ENCODE data around the gene MICAL3. TPM values are rescaled to one million over a fixed set of nuclear protein-coding genes. Genes with fewer than 3 reads are reported as not detected.
"Not testable (repeated sequence)": the region's sequence is repeated elsewhere in the genome, so short reads cannot be mapped to it uniquely, and the experiment has no call there.

The MICAL3 gene
- total RNA-seq, 4 donors from 2014 or later: 84.2 to 290 (median 151) TPM

GRCh38 chr22:18064636-18065035 lies 40.3 kb upstream of the MICAL3 start:
- 93 to 94% methylated on average over 4 to 7 of the region's 7 CpGs for WGBS, 2 donors (ENCODE audit: low coverage in 1 of 2)
- no peak for DNase-seq
- H3K4me1 ChIP-seq: peaks cover 7 to 62% (median 27%) of the 10 kb centered on the region in 4 donors
- no peaks in the 10 kb centered on the region for H3K36me3 ChIP-seq
- TF ChIP-seq EP300 (IDR thresholded peaks at IDR 0.05; ENCODE audit: low read depth) (no peak), CTCF (IDR thresholded peaks at IDR 0.05) (no peak), POLR2AphosphoS5 (IDR thresholded peaks at IDR 0.05) (no peak), POLR2A (IDR thresholded peaks at IDR 0.05) (no peak)
- intact Hi-C loops (cut with DNase I; ENCODE audit: low total_unique reads): no loop called here
- H3K9me3 ChIP-seq: no peaks in the 10 kb centered on the region
- H3K27me3 ChIP-seq: no peaks in the 10 kb centered on the region
- H3K27ac ChIP-seq: no peak overlapping the region
- H3K4me3 ChIP-seq: no peak overlapping the region
- in situ Hi-C loops (cut with MboI; ENCODE audit: low pct_ligation_motif_present in 1 of 4, low pct_unique_long_range_greater_than_20kb in 1 of 4, low sequenced_read_pairs in 3 of 4): no loop called here

GRCh38 chr22:18063715-18064114 lies 39.4 kb upstream of the MICAL3 start:
- H3K27ac ChIP-seq; H3K36me3 ChIP-seq; H3K4me3 ChIP-seq; DNase-seq; intact Hi-C loops (cut with DNase I; ENCODE audit: low total_unique reads); H3K27me3 ChIP-seq; in situ Hi-C loops (cut with MboI; ENCODE audit: low pct_ligation_motif_present in 1 of 4, low pct_unique_long_range_greater_than_20kb in 1 of 4, low sequenced_read_pairs in 3 of 4); H3K9me3 ChIP-seq: not testable (repeated sequence)
- WGBS, 2 donors (ENCODE audit: low coverage in 1 of 2): 86 to 87% methylated on average over 6 of the region's 6 CpGs
- peaks cover 7 to 54% (median 24%) of the 10 kb centered on the region in 4 donors for H3K4me1 ChIP-seq

GRCh38 chr22:18063306-18063705 lies 38.9 kb upstream of the MICAL3 start:
- intact Hi-C loops (cut with DNase I; ENCODE audit: low total_unique reads): no loop called here
- 77% methylated on average over 7 of the region's 7 CpGs; no CpG with 5 or more reads in 1 of the 2 donors for WGBS, 2 donors (ENCODE audit: low coverage in 1 of 2)

DNA sequence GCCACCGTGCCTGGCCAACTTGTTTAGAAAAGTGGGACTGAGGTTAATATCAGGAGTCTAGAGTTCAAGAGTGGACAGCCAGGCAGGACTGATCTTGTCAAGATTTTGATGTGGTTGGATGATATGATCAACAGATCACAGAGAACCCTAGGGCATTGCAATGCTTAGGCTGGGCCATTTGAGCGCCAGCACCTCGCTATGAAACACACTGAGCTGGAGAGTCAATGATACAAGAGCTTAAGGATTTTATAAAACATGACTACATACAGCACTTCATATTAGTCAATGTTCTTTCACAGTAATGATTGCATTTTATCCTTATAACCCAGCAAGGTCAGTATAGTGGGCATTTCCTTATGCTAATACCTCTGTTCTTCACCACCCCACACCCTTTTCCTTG lies 38.1 kb upstream of the MICAL3 start:
- H3K4me3 ChIP-seq: no peak overlapping the region
- intact Hi-C loops (cut with DNase I; ENCODE audit: low total_unique reads) (no loop called here), in situ Hi-C loops (cut with MboI; ENCODE audit: low pct_ligation_motif_present in 1 of 4, low pct_unique_long_range_greater_than_20kb in 1 of 4, low sequenced_read_pairs in 3 of 4) (no loop called here)
- H3K27me3 ChIP-seq: no peaks in the 10 kb centered on the region
- TF ChIP-seq EP300 (IDR thresholded peaks at IDR 0.05; ENCODE audit: low read depth): no peak
- no peak for TF ChIP-seq POLR2A (IDR thresholded peaks at IDR 0.05)
- no peak for TF ChIP-seq POLR2AphosphoS5 (IDR thresholded peaks at IDR 0.05)
- no peak for TF ChIP-seq CTCF (IDR thresholded peaks at IDR 0.05)
- no peaks in the 10 kb centered on the region for H3K36me3 ChIP-seq
- peak overlapping the region in 2 of 4 donors; percentile 58 to 75 for H3K27ac ChIP-seq
- H3K9me3 ChIP-seq: no peaks in the 10 kb centered on the region
- WGBS, 2 donors (ENCODE audit: low coverage in 1 of 2): 83% methylated on average over 3 of the region's 3 CpGs; no CpG with 5 or more reads in 1 of the 2 donors
- DNase-seq: no peak
- peaks cover 15 to 52% (median 25%) of the 10 kb centered on the region in 4 donors for H3K4me1 ChIP-seq

More at GRCh38 chr22:18063306-18063705, 38.9 kb upstream of the MICAL3 start:
- peak overlapping the region in 1 of 4 donors; percentile 58 for H3K27ac ChIP-seq
- no peaks in the 10 kb centered on the region for H3K27me3 ChIP-seq
- H3K36me3 ChIP-seq: no peaks in the 10 kb centered on the region
- H3K4me3 ChIP-seq: no peak overlapping the region
- in situ Hi-C loops (cut with MboI; ENCODE audit: low pct_ligation_motif_present in 1 of 4, low pct_unique_long_range_greater_than_20kb in 1 of 4, low sequenced_read_pairs in 3 of 4): no loop called here
- H3K9me3 ChIP-seq: no peaks in the 10 kb centered on the region
- DNase-seq: no peak
- no peak for TF ChIP-seq POLR2A (IDR thresholded peaks at IDR 0.05)
- no peak for TF ChIP-seq POLR2AphosphoS5 (IDR thresholded peaks at IDR 0.05)
- no peak for TF ChIP-seq EP300 (IDR thresholded peaks at IDR 0.05; ENCODE audit: low read depth)
- TF ChIP-seq CTCF (IDR thresholded peaks at IDR 0.05): no peak
- peaks cover 10 to 52% (median 22%) of the 10 kb centered on the region in 4 donors for H3K4me1 ChIP-seq
